ENCODE data around the gene ZBTB20.

The ZBTB20 gene

DNA sequence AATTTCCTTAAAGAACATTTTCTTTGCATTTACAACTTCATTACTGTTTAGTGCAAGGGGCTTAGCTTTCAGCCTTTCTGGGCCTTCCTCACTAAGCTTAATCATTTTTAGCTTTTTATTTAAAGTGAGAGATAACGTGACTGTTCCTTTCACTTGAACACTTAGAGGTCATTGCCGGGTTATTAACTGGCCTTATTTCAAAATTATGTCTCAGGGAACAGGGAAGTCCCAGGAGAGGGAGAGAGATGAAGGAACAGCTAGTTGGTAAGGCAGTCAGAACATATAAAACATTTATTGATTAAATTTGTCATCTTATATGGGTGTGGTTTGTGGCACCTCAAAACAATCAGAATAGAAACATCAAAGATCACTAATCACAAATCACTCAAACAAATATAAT lies 584.5 kb downstream of the ZBTB20 start:
- DNase-seq: no peak

DNA sequence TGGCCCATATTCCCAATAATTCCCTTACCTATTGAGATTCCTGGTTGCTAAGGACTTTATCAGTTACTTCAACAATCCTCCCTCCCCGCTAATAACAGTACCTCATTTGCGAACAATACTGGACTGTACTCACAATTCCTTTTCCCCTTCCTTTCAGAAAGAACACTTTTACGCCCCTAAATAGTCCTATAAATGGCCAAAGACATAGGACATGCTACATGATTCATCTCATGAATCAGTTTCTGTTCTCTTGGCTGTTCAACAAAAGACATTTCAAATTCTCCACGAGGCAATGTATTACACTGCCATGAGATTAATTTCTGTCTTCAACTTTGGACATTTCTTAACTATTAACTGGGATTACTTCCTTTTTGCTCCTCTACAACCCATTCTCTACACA lies 588.8 kb downstream of the ZBTB20 start:
- no peak for DNase-seq

DNA sequence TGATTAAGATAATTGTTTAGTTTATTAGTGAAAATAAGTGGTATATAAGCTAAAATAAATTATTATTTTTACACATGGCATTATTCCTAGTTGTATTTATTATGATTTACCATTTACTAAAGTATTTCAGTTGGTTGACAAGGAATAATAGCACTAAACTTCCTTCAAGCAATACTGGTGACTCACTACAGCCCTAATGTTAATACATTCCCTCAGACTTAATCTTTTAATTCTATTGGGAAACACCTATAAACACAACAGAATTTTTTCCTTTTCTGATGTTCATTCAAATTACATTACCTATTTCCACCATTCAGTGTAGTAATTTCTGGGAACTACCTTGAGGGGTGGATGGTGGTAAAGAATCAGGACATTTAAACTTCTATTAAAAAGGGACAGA lies 589.3 kb downstream of the ZBTB20 start:
- no peak for DNase-seq

DNA sequence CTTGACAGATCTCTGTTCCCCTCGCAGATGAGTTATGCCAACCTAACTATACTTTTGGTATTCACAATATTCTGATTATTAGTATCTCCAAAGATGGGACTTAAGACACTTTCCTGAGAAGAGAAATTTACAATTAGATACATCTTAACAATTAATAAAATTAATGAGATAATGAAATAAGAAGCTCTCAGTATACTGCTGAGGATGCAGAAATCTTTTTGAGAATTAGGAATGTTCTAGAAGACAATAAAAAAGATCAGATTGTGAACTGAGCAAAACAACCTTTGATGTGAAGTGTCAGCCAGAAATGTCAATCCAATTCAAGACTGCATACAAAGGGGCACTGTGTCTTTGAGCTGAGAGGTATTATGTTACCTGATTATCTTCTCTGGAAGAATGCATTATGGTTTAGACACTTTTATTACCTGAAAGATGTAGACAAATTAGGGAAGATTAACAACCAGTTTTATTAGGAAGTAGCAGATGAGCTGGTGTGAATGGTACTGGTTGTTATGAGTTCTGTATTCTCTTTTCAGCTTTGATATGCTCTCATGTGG lies 590.4 kb downstream of the ZBTB20 start:
- DNase-seq: no peak

DNA sequence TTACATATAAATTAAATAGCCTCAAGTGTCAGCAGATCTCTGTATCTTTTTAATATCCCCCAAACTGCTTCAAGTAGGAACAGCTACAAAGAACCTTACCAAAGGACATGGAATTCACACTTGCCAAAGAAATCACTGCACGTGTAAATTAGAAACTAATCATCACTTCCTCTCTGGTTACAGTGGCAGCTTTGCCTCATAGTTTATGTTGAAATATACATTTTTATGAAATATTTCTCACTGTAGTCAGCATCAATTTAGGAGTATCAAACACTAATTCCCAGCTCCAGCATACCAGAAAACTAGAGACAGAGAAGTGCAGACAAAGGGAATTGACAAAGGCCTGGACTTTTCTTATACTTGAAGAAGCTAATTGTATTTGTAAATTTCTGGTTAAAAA lies 592.4 kb downstream of the ZBTB20 start:
- no peak for DNase-seq

DNA sequence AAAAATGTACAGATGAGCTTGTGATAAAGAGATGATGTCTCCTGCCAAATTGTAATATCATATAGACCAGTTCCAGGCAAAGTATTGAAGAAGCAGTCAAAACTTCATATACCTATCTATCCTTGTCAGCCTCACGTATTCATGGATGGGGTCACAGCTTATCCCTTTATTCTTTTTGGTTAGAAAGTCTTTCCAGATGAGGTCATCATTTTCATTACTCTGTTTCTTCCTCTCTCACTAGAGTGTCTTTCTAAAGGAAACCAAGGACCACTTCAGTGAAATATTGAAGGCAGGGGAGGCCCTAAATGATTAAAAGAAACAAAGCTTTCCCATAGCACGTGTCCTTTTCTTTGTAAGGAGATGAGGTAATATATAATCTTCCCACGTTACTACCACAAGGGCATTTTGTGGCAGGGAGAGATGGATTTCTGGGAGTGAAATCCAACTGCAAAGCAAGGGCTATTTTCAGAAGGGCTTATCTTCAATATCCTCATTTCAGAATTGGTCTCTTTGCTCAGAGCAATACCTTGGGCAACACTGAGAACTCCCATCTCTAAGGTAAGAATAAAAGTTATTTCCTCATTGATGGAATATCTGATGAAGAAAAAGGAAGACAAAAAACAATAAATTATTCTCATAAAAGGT lies 593.0 kb downstream of the ZBTB20 start:
- DNase-seq: no peak

DNA sequence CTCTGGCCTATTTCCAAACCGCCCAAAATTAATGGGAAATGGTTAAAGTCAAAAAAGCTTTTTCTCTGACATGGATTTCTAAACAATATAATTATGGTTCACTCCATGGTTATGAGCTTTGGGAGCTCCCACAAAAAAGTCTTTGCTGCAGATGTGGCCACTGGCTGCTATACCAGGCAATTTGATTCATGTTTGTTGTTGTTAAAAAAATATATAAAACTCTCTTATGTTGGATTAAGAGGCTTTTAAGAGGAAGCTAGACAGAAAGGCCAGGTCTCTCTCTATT lies 594.6 kb downstream of the ZBTB20 start:
- DNase-seq: no peak

DNA sequence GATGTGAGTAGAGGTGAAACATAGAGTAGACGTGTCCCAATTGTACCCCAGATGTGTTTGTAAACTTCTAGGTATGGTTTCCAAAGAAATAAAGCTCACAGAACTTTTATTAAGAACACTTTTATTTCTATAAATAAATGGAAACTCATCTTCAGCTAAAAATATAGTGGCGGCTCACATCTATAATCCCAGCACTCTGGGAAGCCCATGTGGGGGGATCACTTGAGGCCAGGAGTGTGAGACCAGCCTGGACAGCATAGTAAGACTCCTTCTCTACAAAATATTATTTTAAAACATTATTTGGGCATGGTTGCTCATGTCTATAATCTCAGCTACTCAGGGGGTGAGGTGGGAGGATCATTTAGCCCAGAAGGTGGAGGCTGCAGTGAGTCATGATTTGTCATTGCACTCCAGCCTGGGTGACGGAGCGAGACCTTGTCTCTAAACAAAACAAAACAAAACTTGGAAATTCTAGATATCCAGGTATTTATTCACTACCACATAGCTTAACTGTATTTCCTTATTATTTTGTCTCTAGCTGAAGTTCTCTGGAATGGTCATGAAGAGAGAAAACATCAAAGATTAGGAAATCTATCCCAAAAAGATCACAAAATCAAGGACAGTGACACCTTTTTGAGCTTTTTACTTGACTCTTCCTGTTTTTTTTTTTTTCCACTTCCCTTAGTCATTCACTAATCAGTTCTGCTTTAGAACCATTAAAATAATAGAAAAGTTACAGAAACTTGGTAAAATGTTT lies 595.1 kb downstream of the ZBTB20 start:
- no peak for DNase-seq

DNA sequence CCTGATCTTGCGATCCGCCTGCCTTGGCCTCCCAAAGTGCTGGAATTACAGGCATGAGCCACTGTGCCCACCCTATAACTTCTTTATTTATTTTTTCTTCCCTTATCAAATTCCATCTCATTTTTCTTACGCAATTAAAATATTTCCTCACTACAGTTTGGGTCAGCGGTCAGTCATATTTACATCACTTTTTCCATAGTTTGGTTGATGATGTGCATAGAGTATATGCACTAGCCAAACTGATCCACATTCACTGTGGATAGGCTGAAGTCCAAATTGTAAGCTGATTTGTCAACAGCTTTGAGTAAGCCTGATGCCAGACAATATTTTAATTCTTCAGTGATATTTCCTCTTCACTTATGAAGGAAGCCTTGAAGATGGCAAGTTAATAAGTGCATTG lies 596.9 kb downstream of the ZBTB20 start:
- no peak for DNase-seq

DNA sequence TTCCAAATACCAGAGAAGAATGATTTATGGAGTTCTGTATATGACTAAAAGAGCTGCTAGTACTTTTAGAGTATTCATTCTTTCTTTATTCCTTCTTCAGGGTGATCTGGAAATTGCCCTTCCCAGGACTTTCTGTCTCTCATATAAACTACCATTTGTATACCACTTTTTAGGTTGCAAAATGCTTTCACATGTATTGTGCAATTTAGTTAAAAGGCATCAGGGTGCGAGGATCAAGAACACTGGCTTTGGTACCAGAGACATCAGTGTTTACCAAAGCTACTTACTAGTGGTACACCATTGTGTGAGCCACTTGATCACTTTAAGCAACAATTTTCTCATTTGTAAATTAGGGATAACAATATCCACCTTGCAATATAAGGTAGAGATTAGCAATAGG lies 601.9 kb downstream of the ZBTB20 start:
- no peak for DNase-seq

DNA sequence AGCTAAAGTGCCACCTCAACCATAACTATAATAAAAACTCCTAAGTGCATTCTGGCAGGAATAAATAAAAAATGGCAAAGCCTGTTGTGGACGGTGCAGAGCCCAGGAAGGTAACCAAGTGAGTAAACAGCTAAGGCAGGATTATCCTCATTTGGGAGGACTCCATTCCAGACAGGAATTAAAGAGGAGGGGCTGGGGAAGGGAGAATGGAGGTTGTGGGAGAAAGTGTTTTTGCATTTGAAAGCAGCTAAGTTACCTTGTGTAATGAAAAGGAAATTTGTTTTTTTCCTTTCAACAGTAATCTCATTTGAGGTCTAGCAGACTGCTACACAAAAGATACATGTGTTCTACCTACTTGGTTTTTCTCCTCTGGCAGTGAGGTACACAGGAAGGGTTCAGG lies 604.7 kb downstream of the ZBTB20 start:
- no peak for DNase-seq

DNA sequence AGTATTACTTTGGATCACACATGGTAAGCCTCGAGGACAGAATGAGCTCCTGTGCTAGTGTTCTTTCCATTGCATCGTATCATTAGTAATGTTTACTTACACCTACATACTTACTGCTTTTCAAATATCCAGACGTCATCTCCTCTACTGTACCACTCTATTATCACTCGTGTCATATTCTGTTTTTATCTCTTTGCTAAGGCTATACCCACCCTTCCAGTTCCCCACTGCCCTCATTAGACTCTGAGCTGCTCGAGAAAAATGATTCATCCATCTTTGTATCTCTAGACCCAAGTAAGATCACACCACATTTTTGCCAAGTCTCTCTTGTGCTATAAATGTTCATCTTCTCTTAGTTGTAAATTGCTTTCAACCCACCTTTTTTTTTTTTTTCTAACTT lies 607.6 kb downstream of the ZBTB20 start:
- no peak for DNase-seq

DNA sequence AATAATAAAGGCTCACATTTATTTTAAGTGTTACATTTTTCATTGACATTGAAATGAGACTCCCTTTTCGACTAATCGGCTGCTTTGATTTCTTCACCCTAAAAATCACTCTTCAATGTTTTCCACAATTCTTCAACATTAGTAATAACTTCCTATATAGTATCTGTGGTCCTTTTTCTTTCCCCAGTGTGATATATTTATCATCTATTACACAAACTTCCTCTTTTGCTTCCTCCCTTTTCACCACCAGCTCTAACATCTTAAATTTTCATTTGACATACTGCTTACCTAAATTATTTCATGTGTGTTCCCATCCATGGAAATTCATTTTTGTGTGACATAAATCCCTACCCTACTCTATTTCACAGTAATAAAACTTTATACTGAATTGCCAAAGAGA lies 608.9 kb downstream of the ZBTB20 start:
- DNase-seq: no peak

DNA sequence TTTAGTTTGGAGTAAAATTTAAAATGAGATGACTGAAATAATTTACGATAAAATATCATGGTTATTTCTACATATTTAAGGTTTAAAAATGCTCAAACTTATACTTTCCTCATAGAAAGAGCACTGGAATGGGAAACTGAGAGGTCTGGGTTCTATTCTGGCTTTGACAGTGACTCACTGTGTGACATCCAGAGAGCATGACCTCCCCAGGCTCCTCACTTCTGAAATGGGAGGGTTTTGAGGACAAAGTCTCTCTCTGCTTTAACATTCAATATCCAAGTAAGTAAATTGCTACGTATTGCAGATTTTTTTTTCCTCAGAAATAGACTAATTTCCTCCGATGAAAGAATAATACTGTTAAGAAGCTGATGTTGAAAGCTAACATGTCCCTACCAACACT lies 618.6 kb downstream of the ZBTB20 start:
- DNase-seq: no peak

DNA sequence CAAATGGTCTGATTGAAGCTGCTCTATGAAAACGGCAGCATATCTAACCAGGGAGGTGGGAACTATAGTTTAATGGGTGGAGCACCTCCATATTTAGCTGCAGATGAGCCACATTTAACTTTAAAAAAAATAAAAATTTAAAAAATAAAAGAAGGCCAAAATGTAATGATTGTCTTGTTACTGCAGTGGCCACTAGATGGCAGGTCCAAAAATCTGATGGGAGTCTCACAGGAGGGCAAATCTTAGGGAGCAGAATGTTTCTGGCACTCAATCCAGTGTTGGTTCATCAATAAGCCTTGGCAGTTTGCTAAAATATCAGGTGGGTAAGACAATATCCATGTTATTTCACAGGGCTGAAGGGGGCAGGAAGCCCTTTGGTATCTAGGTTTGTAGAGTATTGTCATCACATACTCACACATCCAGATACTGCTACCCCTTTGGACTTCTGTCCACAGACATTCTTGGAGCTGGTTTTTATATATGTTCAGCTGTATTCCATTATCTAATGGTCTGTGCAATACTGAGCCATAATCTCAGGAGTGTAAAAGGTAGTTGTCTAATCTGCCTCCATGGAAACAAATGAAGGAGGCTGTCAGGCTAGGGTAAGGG lies 619.9 kb downstream of the ZBTB20 start:
- DNase-seq: no peak

DNA sequence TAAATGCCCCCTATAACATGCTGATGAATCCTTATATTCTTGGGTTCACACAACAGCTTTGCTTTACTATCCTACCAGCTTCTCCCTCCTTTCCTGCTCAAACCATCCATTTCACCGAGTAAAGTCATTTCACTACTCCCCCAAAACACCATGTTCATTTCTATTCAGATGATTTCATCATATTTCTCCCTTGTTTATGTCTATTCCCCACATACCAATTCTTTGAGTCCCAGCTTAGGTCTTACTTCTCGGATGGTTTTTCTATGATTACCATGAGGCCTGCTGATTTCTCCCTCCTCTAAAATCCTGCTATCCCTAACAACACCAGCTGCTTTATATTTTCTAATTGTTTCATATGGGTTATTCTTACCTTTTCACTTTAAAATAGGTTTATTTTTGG lies 621.8 kb downstream of the ZBTB20 start:
- no peak for DNase-seq

DNA sequence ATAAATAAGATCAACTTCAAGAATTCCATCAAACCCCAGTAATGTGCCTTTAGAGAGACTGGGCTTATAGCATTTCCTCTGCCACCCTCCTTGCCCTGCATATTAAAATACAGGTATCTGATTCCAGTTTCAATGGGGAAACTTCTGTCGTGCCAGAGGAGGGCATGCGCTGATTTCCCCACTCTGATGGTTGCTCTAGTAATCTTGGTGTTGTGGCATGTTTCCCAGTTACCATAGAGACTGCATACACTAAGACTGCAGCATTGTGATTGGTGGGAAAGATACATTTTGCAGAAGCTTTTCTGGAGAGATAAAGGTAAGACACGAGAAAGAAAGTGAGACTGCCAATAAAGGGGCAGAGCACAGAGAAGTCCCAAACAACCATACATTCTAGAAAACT lies 627.7 kb downstream of the ZBTB20 start:
- peak; percentile 15 for DNase-seq

DNA sequence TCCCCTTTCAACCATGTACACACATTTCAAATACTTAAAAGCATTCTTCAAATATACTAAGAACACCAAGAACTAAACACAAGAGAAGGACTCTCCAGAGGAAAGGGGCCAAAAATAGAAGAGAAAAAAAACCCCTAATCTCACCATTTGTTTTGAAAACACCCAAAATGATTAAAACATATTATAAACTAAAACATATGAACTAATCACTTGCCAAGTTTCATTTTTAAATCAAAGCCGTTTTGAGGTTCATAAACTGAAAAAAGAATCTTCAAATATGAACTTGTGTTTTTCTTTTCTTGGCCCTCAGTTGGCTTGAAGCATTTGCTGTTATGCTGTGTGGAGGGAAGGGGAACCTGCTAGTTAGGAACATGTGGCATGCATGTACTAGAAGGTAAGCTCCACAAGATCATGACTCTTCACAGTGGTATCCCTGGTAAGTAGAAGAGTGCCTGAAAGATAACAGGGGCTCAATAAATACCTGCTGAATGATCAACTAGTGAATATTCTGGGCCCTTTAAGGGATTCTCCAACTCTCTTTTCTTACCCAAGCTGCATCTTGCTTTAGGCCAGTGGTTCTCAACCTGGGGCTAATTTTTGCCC lies 628.8 kb downstream of the ZBTB20 start:
- DNase-seq: no peak

DNA sequence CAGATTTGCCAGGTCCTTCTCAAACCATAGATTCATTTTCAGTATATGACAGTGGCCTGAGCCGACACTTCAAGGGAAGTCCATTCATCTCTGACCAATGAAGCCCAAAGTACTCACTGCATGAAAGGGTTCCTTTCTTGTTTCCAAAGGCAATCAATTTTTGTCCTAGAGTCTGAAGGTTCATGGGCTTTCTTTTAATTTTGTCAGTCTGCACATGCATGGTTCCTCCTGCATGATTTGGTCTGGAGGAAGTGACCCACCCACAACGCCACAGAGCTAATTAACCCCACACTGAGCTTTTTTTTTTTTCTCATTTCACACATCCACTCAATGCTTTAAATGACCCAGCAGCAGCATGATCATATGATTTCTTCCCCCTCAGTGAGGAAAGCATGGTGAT lies 636.9 kb downstream of the ZBTB20 start:
- DNase-seq: no peak

DNA sequence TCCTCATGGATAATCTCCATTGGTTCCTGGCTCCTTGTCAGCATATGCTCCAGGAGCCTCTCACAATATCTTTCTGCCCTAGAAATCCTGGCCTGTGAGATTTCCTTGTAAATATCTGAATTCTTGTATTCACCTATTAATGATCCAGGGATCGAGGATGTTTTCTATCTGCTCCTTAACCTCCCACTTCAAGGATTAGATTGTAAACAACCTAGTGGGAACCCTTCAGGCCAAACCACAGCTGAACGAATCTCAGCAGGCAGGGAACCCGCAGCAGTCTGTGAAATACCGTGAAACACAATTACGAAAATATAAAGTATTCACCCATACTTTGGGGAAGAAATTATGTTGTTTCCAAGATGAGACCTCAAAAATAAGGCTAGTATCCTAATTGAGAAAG lies 637.3 kb downstream of the ZBTB20 start:
- no peak for DNase-seq

DNA sequence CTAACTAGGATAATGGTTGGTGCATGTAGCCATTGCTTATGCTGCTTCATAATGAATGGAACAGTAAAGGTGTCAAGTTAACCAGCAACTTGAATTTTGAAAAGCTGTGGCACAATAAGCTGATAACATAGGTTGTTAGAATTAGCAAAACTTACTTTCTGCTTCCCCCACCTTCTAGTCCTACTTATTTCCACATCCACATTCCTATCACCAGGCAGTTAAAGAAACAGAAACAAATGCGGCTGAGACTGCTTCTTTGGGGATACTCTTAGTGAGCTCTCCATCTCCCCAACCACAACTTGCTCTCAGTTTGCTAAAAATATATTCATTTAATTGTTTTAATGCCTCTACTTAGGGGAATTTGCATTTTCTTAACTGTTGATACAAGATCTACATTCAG lies 638.1 kb downstream of the ZBTB20 start:
- DNase-seq: no peak

DNA sequence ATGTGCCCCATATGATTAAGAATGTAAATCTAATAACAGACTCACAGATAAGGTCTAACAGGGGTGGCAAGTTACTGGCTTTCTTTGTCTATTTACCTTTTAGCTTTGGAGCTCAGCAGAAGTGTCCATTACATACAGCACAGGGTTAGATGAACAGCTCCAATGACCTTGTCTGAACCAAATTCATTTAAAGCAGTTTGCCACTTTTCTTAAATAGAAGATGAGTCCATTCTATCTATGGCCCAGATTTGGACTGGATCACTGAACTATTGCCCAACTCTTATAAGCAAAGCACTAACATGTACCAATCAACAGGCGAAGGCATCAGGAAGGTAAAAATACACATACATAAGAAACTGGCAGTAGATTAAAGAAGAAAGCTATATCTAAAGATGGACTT lies 638.9 kb downstream of the ZBTB20 start:
- DNase-seq: no peak

DNA sequence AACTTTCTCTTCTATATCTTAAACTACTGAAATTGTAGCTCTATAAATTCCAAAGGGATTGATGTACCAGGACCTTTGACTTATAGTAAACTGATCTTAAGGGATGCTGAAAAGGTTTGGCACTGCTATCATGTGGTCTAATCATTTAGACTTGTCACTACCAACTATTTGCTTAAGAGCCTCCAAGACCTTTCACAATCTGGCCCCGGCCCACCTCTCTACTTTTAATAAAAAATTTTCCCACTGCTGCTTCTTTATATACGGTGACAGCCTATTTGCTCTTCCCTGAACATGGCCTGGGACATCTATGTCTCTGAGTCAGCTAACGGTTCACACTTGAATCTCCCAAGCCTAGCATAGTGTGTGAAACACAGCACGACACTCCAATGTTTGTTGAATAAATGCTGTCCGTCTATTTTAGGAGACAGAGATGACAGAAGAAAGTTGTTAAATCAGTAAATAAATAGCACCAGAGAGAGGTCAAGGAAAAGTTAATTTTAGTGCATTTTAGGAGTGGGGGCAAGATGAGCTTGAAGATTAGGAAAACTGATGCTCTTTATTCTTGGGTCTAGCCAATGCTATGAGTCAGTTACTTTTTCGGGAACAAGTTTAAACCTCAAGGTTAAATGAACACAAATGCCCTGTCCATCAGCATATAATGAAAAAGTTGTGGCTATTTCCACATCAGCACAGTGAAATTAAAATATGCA lies 640.3 kb downstream of the ZBTB20 start:
- no peak for DNase-seq
